ENCODE results near the gene VSTM2A.

VSTM2A gene

GRCh38 chr7:54565432-54565831 is 23.3 kb downstream of the VSTM2A start:
- no peak overlapping the region for H3K4me3 ChIP-seq (ENCODE audit: low read length)
- no peak for TF ChIP-seq EZH2phosphoT487 (IDR thresholded peaks at IDR 0.05; ENCODE audit: low read depth)
- no peak for TF ChIP-seq CTCF (IDR thresholded peaks at IDR 0.05; ENCODE audit: low read depth, low read length)
- no peak overlapping the region for H3K9ac ChIP-seq (ENCODE audit: low read length)
- no peak overlapping the region for H3K27ac ChIP-seq (ENCODE audit: low read length)
- no peak overlapping the region for H3K4me2 ChIP-seq (ENCODE audit: low read length)
- H3K27me3 ChIP-seq (ENCODE audit: low read depth, low read length), result no peaks in the 10 kb centered on the region
- no peaks in the 10 kb centered on the region for H3K79me2 ChIP-seq (ENCODE audit: low read length)
- no peaks in the 10 kb centered on the region for H4K20me1 ChIP-seq (ENCODE audit: insufficient read depth, low read length)
- H2AFZ ChIP-seq (ENCODE audit: low read depth, low read length), result no peak overlapping the region
- no peaks in the 10 kb centered on the region for H3K36me3 ChIP-seq (replicated peaks; ENCODE audit: low read depth, low read length)
- H3K4me1 ChIP-seq (ENCODE audit: low read length), result peaks cover 16% of the 10 kb centered on the region
- no peaks in the 10 kb centered on the region for H3K9me3 ChIP-seq (ENCODE audit: insufficient read depth, low read length)

GRCh38 chr7:54581511-54581910 is 39.3 kb downstream of the VSTM2A start:
- Histone ChIP-seq H3K27me3 (ENCODE audit: low read depth, low read length) (no peaks in the 10 kb centered on the region), H3K36me3 (replicated peaks; ENCODE audit: low read depth, low read length) (no peaks in the 10 kb centered on the region), H3K4me1 (ENCODE audit: low read length) (0 out of 2 replicates have a peak, but pooled peaks cover under 1% of the 10 kb centered on the region), H3K4me3 (ENCODE audit: low read length) (no peak overlapping the region), H2AFZ (ENCODE audit: low read depth, low read length) (no peak overlapping the region), H4K20me1 (ENCODE audit: insufficient read depth, low read length) (no peaks in the 10 kb centered on the region), H3K27ac (ENCODE audit: low read length) (no peak overlapping the region), H3K9ac (ENCODE audit: low read length) (no peak overlapping the region), H3K9me3 (ENCODE audit: insufficient read depth, low read length) (no peaks in the 10 kb centered on the region), H3K4me2 (ENCODE audit: low read length) (no peak overlapping the region), H3K79me2 (ENCODE audit: low read length) (no peaks in the 10 kb centered on the region)
- TF ChIP-seq EZH2phosphoT487 (IDR thresholded peaks at IDR 0.05; ENCODE audit: low read depth) (no peak), CTCF (IDR thresholded peaks at IDR 0.05; ENCODE audit: low read depth, low read length) (no peak)

GRCh38 chr7:54591404-54592386 is 49.5 kb downstream of the VSTM2A start:
- peak overlapping the region; percentile 84 for H3K27ac ChIP-seq (ENCODE audit: low read length)

More at GRCh38 chr7:54591404-54592386, 49.5 kb downstream of the VSTM2A start:
- no peaks in the 10 kb centered on the region for H4K20me1 ChIP-seq (ENCODE audit: insufficient read depth, low read length)
- TF ChIP-seq EZH2phosphoT487 (IDR thresholded peaks at IDR 0.05; ENCODE audit: low read depth), result no peak
- no peak for TF ChIP-seq CTCF (IDR thresholded peaks at IDR 0.05; ENCODE audit: low read depth, low read length)
- no peaks in the 10 kb centered on the region for H3K79me2 ChIP-seq (ENCODE audit: low read length)
- peak overlapping the region; percentile 40; the same call in 1 of the 2 replicates for H3K4me2 ChIP-seq (ENCODE audit: low read length)
- no peak overlapping the region for H3K9ac ChIP-seq (ENCODE audit: low read length)
- peak overlapping the region; percentile 72; the same call in 1 of the 2 replicates for H2AFZ ChIP-seq (ENCODE audit: low read depth, low read length)
- no peaks in the 10 kb centered on the region for H3K9me3 ChIP-seq (ENCODE audit: insufficient read depth, low read length)
- H3K4me3 ChIP-seq (ENCODE audit: low read length), result no peak overlapping the region
- H3K27me3 ChIP-seq (ENCODE audit: low read depth, low read length), result no peaks in the 10 kb centered on the region
- H3K36me3 ChIP-seq (replicated peaks; ENCODE audit: low read depth, low read length), result no peaks in the 10 kb centered on the region
- peaks cover 53% of the 10 kb centered on the region for H3K4me1 ChIP-seq (ENCODE audit: low read length)
